KOPT-K1 (cell line): Measurements from ENCODE around the gene USP48.

Experiments used
- H3K27ac ChIP-seq: fragments of 200-600 bp; sonication (generic); 2 replicates; pipeline ENCODE4 v1.5.1; 2016; ENCODE audit warnings: antibody characterized with exemption, mild to moderate bottlenecking, low read depth, low read length; ENCODE audit not compliant: poor library complexity, severe bottlenecking
- H3K36me3 ChIP-seq: fragments of 200-600 bp; sonication (generic); 2 replicates; pipeline ENCODE4 v1.5.1; 2017; ENCODE audit warnings: antibody characterized with exemption, mild to moderate bottlenecking, low read length, moderate library complexity; ENCODE audit not compliant: insufficient read depth
- H3K9me3 ChIP-seq: fragments of 200-600 bp; sonication (generic); 2 replicates; pipeline ENCODE4 v1.5.1; 2017; ENCODE audit warnings: antibody characterized with exemption, low read length, mild to moderate bottlenecking; ENCODE audit not compliant: insufficient read depth, poor library complexity, severe bottlenecking

USP48 gene

DNA sequence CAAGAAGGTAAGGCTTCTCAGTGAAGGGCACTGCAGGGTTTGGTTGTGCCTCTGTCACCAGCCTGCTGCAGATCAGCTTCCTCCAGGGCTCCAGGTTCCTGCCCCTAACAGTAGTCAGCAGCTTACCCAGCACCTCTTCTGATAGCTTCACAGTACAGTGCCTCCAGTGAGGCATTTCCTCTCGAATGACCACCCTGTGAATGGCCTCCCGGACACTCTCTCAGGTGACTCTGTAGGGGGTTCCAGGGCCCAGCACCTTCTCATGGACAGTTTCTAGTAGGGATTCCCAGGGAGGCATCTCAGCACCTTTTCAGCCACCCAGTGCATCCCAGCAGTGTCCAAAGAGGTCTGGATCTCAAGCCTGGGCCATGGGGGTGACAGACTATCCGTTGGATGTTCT lies 28.4 kb downstream of the USP48 start:
- Histone ChIP-seq H3K36me3 (peaks cover 69% of the 10 kb centered on the region), H3K9me3 (no peaks in the 10 kb centered on the region), H3K27ac (no peak overlapping the region)

DNA sequence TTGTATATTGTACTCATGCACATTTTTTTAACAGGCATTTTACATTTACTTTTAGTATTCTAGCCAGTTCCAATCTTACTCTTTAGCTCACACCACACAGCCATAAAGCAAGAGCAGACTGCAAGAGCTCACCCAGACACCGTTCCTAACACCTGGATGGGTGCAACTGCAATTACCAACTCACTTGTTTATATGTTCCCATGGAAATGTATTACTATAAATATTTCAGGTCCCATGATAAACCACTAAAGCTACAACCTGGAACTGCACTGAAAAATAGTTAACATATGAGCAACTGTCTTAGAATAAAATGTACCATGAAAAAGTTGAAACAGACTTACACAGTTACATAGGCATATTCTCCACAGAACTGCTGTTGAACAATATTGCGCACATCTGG lies 30.8 kb downstream of the USP48 start:
- Histone ChIP-seq H3K27ac (no peak overlapping the region), H3K36me3 (peaks cover 92% of the 10 kb centered on the region), H3K9me3 (no peaks in the 10 kb centered on the region)

DNA sequence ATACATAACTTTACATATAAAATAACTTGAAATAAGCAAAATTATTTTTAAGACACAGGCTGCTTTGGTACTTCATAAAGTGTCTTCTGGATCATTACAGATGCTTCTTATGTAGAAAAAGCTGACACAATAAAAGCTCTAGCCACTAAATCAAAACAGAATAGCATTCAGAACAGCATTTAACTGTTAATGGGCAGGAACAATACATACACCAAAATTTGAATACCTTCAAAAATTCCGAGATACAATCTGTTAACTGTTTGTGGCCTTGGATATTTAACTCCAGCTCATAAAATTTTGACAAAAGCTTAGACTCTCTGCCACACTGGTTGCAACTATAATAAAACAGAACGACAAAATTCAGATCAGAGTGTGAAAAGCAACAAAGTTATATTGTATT lies 31.7 kb downstream of the USP48 start:
- Histone ChIP-seq H3K27ac (no peak overlapping the region), H3K9me3 (no peaks in the 10 kb centered on the region), H3K36me3 (peaks cover 96% of the 10 kb centered on the region)

DNA sequence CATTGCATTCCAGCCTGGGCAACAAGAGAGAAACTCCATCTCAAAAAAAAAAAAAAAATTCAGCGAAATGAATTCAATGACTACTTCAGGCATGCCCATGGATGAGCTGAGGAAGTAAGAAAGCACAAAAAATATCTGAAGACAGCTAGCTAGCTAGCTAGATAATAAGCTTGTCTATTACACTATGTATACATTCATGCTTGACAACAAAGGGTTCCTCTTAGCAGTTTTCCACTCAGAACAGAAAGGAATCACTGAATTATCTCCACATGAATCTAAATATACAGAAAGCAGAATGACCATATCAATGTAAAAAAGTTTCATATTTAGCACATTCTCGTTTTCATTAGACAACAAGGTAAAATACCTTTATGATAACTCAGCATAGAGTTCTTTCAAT lies 32.1 kb downstream of the USP48 start:
- H3K36me3 ChIP-seq, result peaks cover 97% of the 10 kb centered on the region
- no peak overlapping the region for H3K27ac ChIP-seq
- no peaks in the 10 kb centered on the region for H3K9me3 ChIP-seq

DNA sequence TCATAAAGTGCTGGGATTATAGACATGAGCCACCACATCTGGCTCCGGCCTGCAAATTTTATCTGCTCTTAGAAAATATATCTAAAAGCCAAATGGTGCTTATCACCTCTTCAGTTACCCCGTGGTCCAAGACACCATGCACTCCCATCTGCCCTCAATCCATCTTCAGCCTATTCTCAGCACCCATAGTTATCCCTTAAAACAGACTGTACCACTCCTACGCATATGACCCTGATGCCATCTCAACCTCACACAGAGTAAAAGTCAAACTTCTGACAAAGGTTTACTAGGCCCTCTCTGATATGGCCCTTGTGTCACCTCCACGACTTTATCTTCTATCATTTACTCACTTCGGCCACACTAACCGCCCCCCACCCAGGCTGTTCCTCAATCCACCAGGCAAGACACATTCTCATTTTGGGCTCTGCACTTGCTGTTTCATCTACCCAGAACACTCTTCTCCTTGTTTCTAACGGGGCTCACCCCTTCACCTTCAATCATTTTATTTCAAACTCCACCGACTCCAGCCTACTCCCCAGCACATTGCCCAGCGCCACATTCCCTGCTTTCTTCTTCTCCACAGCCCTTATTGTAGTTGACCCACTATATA lies 33.0 kb downstream of the USP48 start:
- Histone ChIP-seq H3K27ac (no peak overlapping the region), H3K9me3 (no peaks in the 10 kb centered on the region), H3K36me3 (peaks cover 92% of the 10 kb centered on the region)

DNA sequence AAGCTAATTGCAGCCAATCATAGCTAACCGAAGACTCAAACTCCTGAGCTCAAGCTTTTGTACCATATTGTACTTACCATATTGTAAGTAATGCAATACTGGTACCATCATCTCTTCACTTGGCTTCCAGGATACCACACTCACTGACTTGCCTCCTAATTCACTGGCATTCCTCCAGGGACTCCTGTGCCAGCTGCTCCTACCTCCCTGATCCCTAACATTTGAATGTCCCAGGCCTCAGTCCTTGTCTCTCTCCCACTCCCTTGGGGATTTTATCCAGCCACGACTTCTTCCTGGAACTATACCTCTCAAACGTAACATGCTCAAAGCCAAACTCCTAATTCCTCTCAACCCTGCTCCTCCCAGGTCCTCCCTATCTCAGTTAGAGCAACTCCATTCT lies 33.8 kb downstream of the USP48 start:
- peaks cover 91% of the 10 kb centered on the region for H3K36me3 ChIP-seq

DNA sequence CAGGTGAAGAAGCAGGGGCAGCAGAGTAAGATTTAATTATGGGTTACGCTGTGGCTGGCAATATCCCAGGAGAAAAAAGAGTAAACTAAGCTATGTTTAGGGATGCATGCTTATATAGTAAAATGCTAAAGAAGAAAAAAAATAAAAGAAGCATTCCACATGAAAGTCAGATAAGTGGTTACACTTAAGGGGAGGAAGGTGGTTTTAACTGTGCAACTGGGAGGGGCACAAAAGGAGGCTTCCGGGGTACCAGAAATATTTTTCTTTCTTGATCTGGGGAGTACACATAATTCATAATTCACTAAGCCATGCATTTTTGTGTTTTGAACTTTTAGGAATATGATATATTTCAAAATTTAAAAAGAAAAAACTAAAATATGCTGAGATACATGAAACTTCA lies 39.5 kb downstream of the USP48 start:
- no peak overlapping the region for H3K27ac ChIP-seq
- peaks cover 78% of the 10 kb centered on the region for H3K36me3 ChIP-seq
- H3K9me3 ChIP-seq, result no peaks in the 10 kb centered on the region

More for the DNA sequence above, 33.8 kb downstream of the USP48 start:
- H3K27ac ChIP-seq, result no peak overlapping the region
- H3K9me3 ChIP-seq, result no peaks in the 10 kb centered on the region

DNA sequence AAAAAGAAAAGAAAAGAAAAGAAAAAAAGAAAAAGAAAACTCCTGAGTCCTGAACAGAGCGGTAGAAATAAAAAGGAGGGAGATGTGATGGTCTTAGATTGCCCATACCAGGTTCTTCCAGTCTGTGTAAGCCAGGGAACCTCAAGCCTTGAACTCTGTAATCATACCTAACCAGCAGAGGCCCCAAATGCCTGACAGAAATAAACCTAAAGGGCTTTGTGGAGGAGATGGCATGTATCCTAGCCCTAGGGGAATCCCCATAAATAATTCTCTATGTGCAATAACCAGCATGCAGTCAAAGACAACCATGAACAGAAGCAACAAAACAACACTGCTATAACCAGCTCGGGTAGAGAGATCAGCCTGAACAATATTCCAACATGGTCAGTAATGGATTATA lies 40.4 kb downstream of the USP48 start:
- Histone ChIP-seq H3K36me3 (peaks cover 70% of the 10 kb centered on the region), H3K9me3 (no peaks in the 10 kb centered on the region), H3K27ac (no peak overlapping the region)

DNA sequence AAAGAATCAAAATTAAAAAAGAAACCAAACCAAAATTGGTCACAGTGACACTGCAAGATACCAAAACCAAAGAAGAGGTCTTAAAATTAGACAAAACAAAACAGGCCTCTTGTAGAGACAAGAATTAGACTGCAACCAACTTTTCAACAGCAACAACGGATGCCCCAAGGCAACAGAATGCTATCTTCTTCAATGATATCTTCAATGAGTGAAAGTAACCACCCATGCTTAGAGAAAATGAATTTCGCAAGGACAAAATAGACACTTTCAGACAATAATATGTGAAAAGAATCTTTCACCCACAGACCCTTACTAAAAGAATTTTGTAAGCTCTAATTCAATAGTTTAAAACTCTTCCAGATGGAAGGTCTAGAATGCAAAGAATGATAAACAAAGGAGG lies 41.7 kb downstream of the USP48 start:
- Histone ChIP-seq H3K36me3 (peaks cover 69% of the 10 kb centered on the region), H3K9me3 (no peaks in the 10 kb centered on the region), H3K27ac (no peak overlapping the region)

DNA sequence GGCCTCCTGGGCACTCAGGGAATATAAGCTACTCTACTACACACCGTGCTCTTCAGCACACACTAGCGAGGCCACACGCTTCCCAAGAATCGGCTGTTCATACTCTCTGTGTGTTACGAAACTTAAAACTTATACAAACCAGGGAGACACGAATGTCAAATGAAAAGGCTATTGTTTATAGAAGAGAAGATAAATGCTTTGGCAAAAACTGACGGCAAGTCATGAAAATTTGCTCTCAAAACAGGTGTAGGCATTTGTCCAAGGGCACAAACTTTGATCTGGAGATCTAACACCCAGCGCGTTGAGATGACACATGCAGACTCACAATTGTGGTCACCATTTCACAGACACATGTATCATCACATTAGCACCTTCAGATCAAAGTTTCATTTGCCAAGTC lies 46.1 kb downstream of the USP48 start:
- Histone ChIP-seq H3K9me3 (no peaks in the 10 kb centered on the region), H3K27ac (no peak overlapping the region), H3K36me3 (peaks cover 77% of the 10 kb centered on the region)

DNA sequence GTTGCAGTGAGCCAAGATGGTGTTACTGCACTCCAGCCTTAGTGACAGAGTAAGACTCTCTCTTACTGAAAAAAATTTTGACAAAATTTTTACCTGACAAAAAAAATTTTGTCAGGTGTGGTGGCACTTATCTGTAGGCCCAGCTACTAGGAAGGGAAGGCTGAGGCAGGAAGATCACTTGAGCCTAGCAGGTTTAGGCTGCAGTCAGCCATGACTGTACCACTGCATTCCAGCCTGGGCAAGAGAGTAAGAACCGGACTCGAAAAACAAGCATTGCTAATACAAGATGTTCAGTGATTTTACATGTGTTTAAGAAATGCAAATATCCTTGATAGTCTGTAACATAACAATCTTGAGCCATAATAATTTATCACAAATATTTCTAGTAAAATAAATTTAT lies 46.9 kb downstream of the USP48 start:
- Histone ChIP-seq H3K27ac (no peak overlapping the region), H3K36me3 (peaks cover 82% of the 10 kb centered on the region), H3K9me3 (no peaks in the 10 kb centered on the region)

DNA sequence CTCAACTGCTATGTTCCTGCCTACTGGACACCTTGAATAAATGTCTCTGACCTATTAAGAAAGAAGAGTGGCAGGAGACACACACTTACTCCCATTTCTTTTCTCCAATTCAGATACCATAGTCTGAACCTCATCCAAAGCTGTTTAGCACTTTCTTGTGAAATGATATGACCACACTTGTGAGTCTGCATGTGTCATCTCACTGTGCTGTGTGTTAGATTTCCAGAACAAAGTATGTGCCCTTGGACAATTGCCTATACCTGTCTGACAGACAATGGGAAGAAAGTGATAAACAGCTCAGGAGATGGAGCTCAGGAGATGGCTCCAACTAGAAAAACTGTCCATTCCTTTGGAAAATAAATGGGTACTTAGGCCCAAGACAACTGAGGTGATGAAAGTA lies 48.4 kb downstream of the USP48 start:
- no peak overlapping the region for H3K27ac ChIP-seq
- peaks cover 75% of the 10 kb centered on the region for H3K36me3 ChIP-seq
- H3K9me3 ChIP-seq, result no peaks in the 10 kb centered on the region

DNA sequence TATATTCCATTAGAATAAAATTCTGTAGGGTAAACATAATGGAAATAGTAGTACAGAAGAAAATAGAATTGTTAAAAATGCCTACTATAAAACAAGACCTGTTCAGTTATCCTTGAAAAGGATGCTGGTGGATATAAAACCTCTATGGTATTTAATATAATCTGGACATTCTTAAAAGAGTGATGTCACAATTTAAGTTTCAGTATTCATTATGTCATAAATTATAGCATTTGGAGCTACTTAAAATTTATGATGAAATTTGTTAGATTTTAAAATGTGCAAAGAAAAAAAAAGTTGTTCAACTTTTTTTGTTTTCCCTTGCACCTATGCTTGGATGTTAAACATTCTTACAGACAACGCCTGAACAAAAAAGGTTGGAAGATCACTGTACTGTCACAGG lies 50.3 kb downstream of the USP48 start:
- peaks cover 84% of the 10 kb centered on the region for H3K36me3 ChIP-seq
- H3K27ac ChIP-seq, result no peak overlapping the region
- no peaks in the 10 kb centered on the region for H3K9me3 ChIP-seq

DNA sequence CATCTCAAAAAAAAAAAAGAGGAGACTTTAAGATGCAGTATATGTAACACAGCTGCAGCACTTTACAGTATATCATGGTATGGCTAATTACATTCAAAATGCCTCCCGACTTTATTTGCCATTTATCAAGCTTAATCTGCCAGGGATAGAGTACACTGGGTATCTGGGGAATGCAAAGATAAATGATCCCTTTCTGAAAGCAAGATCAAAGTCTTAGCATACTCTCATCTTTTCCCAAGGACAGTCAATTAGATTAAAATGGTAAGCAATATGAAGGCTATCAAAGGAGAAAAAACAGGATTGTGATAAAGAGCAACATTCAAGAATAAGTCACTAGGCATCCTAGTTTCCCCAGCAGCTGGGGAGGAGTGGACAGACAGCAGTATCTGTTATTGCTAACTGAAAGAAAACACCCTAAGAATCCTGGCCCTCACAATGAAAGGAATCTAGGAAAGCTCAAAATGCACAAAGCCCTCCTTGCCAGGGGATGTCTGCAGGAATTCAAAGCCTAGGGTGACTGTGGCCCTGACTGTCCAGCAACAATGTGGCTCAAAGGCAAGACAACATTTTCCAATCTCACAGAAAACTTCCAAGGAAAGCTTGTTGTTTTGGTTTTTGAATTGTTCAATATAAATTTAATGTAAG lies 57.1 kb downstream of the USP48 start:
- Histone ChIP-seq H3K27ac (no peak overlapping the region), H3K36me3 (peaks cover 88% of the 10 kb centered on the region), H3K9me3 (no peaks in the 10 kb centered on the region)

DNA sequence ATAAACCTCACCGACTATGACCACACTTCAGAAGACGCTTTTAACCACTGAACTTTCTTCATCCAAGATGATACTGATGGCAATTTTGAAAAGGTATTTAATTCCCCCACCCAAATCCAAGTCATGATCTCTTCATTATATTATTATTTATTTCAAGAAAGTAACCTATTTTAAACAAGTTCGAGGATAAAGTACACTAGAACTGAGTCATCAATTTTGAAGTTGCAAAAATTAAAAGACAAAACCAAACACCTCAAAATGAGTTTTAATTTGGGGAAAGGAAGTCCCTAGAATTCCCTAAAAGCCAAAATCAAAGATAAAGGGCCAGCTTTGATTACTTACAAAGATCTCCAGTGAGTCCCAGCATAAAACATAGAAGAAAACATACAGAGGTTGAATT lies 58.4 kb downstream of the USP48 start:
- H3K36me3 ChIP-seq, result peaks cover 98% of the 10 kb centered on the region
- H3K9me3 ChIP-seq, result no peaks in the 10 kb centered on the region
- H3K27ac ChIP-seq, result no peak overlapping the region

DNA sequence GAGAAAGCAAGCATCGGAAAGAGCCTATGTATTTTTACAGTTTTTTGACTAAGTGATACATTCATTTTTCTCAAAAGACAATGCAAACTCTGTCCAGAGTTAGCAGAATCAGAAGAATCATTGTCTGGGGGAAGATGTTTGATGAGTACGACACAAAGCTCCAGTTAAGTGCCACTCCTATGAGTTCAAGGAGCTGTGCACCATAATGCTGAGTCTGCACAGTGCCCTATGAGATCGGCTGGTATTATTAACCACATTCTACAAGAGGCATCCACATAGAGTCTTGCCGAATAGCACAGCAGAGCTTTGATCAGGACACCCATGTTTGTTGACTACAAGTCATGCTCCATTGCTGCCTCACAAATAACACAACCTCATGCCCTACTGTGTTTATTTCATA lies 58.9 kb downstream of the USP48 start:
- Histone ChIP-seq H3K27ac (no peak overlapping the region), H3K9me3 (no peaks in the 10 kb centered on the region), H3K36me3 (peaks cover 98% of the 10 kb centered on the region)
